Neuronal stem cell (in vitro differentiated cells): ENCODE measurements around the gene IZUMO2.

Source experiments
- DNase-seq: peaks from one replicate; pipeline ENCODE4 v3.0.0-alpha.2; 2013; ENCODE audit warnings: low spot score
- H2AFZ ChIP-seq: one replicate; pipeline ENCODE4 v1.6.1; 2013; ENCODE audit warnings: mild to moderate bottlenecking, low read length, inconsistent platforms
- H2AK5ac ChIP-seq: 2 replicates; pipeline ENCODE4 v1.6.1; 2013; ENCODE audit warnings: low read depth, mild to moderate bottlenecking, inconsistent platforms, low read length, moderate library complexity, mixed read lengths
- H2BK120ac ChIP-seq: 2 replicates; pipeline ENCODE4 v1.6.1; 2013; ENCODE audit warnings: low read depth, mild to moderate bottlenecking, inconsistent platforms, low read length, moderate library complexity, mixed read lengths
- H2BK12ac ChIP-seq: one replicate; pipeline ENCODE4 v1.6.1; 2013; ENCODE audit warnings: low read length, inconsistent platforms
- H2BK15ac ChIP-seq: 2 replicates; pipeline ENCODE4 v1.6.1; 2013; ENCODE audit warnings: mild to moderate bottlenecking, low read length, inconsistent platforms, mixed read lengths
- H2BK5ac ChIP-seq: one replicate; pipeline ENCODE4 v1.6.1; 2013; ENCODE audit warnings: inconsistent platforms, mild to moderate bottlenecking, low read length, moderate library complexity
- H3K14ac ChIP-seq: one replicate; pipeline ENCODE4 v1.6.1; 2013; ENCODE audit warnings: low read length, inconsistent platforms
- H3K18ac ChIP-seq: 2 replicates; pipeline ENCODE4 v1.6.1; 2013; ENCODE audit warnings: low read length, inconsistent platforms
- H3K23ac ChIP-seq: 2 replicates; pipeline ENCODE4 v1.6.1; 2013; ENCODE audit warnings: low read depth, mild to moderate bottlenecking, mixed read lengths, low read length, inconsistent platforms; ENCODE audit not compliant: poor library complexity
- H3K27ac ChIP-seq: replicated peaks from 3 replicates; pipeline ENCODE4 v1.5.1; 2013; ENCODE audit warnings: low read length, inconsistent platforms
- H3K27me3 ChIP-seq, 3 experiments: 2 replicates each; pipeline ENCODE4 v1.6.1; 2013; ENCODE audit warnings: low read length in 3 of 3, mild to moderate bottlenecking in 2 of 3, inconsistent platforms in 1 of 3, low read depth in 1 of 3, mixed read lengths in 1 of 3, moderate library complexity in 1 of 3; ENCODE audit not compliant: control insufficient read depth in 3 of 3, insufficient read depth in 3 of 3
- H3K36me3 ChIP-seq, 2 donors: replicated peaks in 1 of 2; 2 replicates each; pipeline ENCODE4 v1.6.1; 2013; ENCODE audit warnings: low read length in 2 of 2; ENCODE audit not compliant: control insufficient read depth in 2 of 2, insufficient read depth in 2 of 2
- H3K4ac ChIP-seq: 2 replicates; pipeline ENCODE4 v1.6.1; 2013; ENCODE audit warnings: inconsistent platforms, mild to moderate bottlenecking, low read length, moderate library complexity
- H3K4me1 ChIP-seq, 2 donors: 1 replicate in 1 of 2; 2 replicates in 1 of 2; pipeline ENCODE4 v1.6.1; 2013; ENCODE audit warnings: low read length in 2 of 2, low read depth in 1 of 2; ENCODE audit not compliant: control insufficient read depth in 2 of 2, insufficient read depth in 1 of 2
- H3K4me2 ChIP-seq: one replicate; pipeline ENCODE4 v1.6.1; 2013; ENCODE audit warnings: mild to moderate bottlenecking, low read length, inconsistent platforms; ENCODE audit not compliant: insufficient read depth, poor library complexity, severe bottlenecking
- H3K4me3 ChIP-seq, 2 donors: 2 replicates each; pipeline ENCODE4 v1.5.1; 2013; ENCODE audit warnings: low read length in 2 of 2, mild to moderate bottlenecking in 2 of 2, inconsistent platforms in 1 of 2, moderate library complexity in 1 of 2
- H3K79me1 ChIP-seq: one replicate; pipeline ENCODE4 v1.6.1; 2013; ENCODE audit warnings: low read depth, mild to moderate bottlenecking, inconsistent platforms, low read length, moderate library complexity
- H3K9ac ChIP-seq: one replicate; pipeline ENCODE4 v1.6.1; 2013; ENCODE audit warnings: mild to moderate bottlenecking, low read depth, low read length, inconsistent platforms; ENCODE audit not compliant: poor library complexity
- H3K9me3 ChIP-seq, 2 donors: replicated peaks in 1 of 2; 2 replicates each; pipeline versions ENCODE3 to v1.6.1; 2013; ENCODE audit warnings: low read length in 2 of 2, mild to moderate bottlenecking in 2 of 2, inconsistent platforms in 1 of 2, low read depth in 1 of 2, mixed read lengths in 1 of 2, moderate library complexity in 1 of 2; ENCODE audit not compliant: control insufficient read depth in 2 of 2, insufficient read depth in 1 of 2
- H4K8ac ChIP-seq: one replicate; pipeline ENCODE4 v1.6.1; 2013; ENCODE audit warnings: low read depth, mild to moderate bottlenecking, inconsistent platforms, low read length, moderate library complexity
- H4K91ac ChIP-seq: one replicate; pipeline ENCODE4 v1.6.1; 2013; ENCODE audit warnings: low read length, low read depth, mild to moderate bottlenecking, inconsistent platforms; ENCODE audit not compliant: poor library complexity
- WGBS, 2 donors: extraction: QIAGEN DNeasy Blood & Tissue Kit; methylation state at CpG; one replicate each; pipeline ENCODE4 v1.1.7; 2013; ENCODE audit warnings: missing lambda C conversion rate in 2 of 2, mixed read lengths in 1 of 2; ENCODE audit not compliant: insufficient read length in 2 of 2, insufficient replicate concordance in 1 of 2; ENCODE audit errors: extremely low coverage in 2 of 2; 5-methylcytosine and 5-hydroxymethylcytosine counted together

The IZUMO2 gene

DNA sequence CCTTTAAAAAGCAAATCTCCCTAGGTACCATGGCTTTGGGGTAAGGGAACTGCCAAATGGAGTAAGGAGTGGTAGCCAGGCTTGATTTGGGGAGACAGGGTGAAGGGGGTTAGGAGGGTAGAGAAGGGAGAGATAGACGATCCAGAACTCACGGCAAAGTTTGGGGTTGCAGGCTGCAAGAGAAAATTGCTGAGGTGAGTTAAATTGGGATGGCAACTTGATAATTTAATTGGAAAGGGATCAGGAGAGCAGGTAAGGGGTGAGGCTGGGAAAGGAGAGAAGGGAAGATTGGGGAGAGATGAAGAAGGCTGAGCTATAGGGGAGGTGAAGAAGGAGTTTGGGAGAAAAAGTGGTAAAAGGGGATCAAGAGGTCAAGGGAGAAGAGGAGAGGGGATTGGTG, 4.0 kb downstream of the IZUMO2 start:
- H4K8ac ChIP-seq = no peak overlapping the region

DNA sequence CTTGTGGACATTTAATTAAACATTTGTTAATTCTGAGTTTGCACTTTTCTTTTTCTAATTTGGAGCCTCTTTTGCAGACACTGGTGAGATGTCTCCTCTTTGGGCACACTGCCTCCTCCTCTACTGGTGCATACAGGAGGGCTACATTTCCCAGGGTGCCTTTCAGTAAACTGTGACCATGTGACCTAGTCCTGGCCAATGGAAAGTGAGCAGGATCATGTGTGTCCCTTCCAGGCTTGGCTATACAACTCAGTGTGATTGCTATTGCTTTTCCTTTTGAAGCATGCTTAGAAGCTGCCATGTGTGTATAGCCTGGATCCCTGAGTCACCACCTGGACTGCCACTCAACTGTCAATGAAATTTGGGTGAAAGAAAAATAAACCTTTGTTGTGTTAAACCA, 4.5 kb downstream of the IZUMO2 start:
- no peak overlapping the region for H3K18ac ChIP-seq
- no peak overlapping the region for H2AFZ ChIP-seq
- no peak overlapping the region for H2BK12ac ChIP-seq
- no peak overlapping the region for H2AK5ac ChIP-seq
- H3K4ac ChIP-seq = no peak overlapping the region
- no peak overlapping the region for H4K91ac ChIP-seq
- no peak overlapping the region for H3K23ac ChIP-seq
- H4K8ac ChIP-seq = no peak overlapping the region
- H3K9me3 ChIP-seq = peaks cover 0 to 4% of the 10 kb centered on the region in 2 donors
- H3K4me2 ChIP-seq = no peak overlapping the region
- H3K36me3 ChIP-seq = no peaks in the 10 kb centered on the region
- no peak overlapping the region for H2BK15ac ChIP-seq
- no peak overlapping the region for H3K14ac ChIP-seq
- DNase-seq = no peak
- H3K79me1 ChIP-seq = no peaks in the 10 kb centered on the region
- H3K4me1 ChIP-seq = no peaks in the 10 kb centered on the region
- H2BK120ac ChIP-seq = no peak overlapping the region
- no peak overlapping the region for H3K27ac ChIP-seq
- no peaks in the 10 kb centered on the region for H3K27me3 ChIP-seq
- no peak overlapping the region for H2BK5ac ChIP-seq
- H3K4me3 ChIP-seq = no peak overlapping the region
- no peak overlapping the region for H3K9ac ChIP-seq

More for the DNA sequence above, 4.0 kb downstream of the IZUMO2 start:
- DNase-seq = no peak
- no peaks in the 10 kb centered on the region for H3K4me1 ChIP-seq
- H3K4ac ChIP-seq = no peak overlapping the region
- H3K27me3 ChIP-seq = no peaks in the 10 kb centered on the region
- no peak overlapping the region for H3K4me3 ChIP-seq
- no peak overlapping the region for H2BK15ac ChIP-seq
- no peak overlapping the region for H4K91ac ChIP-seq
- H2AK5ac ChIP-seq = no peak overlapping the region
- no peak overlapping the region for H3K18ac ChIP-seq
- no peaks in the 10 kb centered on the region for H3K79me1 ChIP-seq
- H3K9me3 ChIP-seq = peaks cover 0 to 4% of the 10 kb centered on the region in 2 donors
- no CpG with 5 or more reads among the region's 2 CpGs for WGBS, 2 donors
- H2BK5ac ChIP-seq = no peak overlapping the region
- no peak overlapping the region for H2AFZ ChIP-seq
- H3K14ac ChIP-seq = no peak overlapping the region
- H2BK120ac ChIP-seq = no peak overlapping the region
- no peak overlapping the region for H2BK12ac ChIP-seq
- no peak overlapping the region for H3K27ac ChIP-seq
- H3K9ac ChIP-seq = no peak overlapping the region
- H3K36me3 ChIP-seq = no peaks in the 10 kb centered on the region
- no peak overlapping the region for H3K23ac ChIP-seq
- no peak overlapping the region for H3K4me2 ChIP-seq

DNA sequence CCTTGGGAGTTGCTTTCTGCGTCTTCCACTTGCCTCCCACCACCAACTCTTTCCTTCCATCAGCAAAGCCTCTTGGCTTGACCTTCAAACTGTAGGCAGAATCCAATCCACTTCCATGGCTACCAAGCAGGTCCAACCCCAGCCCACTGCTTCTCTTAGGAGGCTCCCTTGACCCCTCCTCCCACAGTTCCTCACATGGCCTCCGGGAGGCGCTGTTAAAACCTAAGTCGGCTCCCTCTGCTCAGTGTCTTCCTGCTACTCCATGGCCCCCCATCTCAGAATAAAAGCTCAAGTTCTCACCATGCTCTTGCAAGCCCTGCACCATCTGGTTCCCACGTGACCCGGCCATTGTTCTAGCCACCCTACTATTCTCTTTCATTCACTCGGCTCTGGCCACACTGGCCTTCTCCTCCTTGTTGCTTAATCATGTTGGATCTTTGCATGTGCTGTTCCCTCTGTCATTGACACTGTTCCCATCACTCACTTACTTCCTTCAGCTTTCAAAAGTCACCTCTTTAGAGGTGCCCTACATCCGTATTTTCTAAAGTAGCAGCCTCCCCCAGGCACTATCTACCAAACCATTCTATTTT, 7.5 kb downstream of the IZUMO2 start:
- no CpG with 5 or more reads among the region's 8 CpGs for WGBS, 2 donors

DNA sequence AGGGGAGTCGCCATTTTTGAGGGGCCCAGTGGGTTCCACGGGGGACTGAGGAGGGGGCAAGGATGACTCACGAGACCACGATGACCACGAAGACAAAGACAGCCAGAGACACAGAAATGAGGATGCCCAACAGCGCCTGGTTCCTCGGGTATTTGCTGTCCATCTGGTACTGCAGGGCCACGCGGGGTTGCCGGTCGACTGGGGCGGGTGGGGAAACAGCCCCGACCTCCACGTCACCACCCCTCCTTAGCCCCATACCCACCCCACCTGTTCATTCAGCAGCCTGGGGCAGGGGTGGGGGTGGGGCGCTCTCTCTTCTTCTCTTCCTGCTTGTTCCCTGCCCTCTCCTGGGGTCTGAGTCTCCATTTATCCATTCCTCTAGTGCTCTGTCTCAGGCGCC, 8.6 kb downstream of the IZUMO2 start:
- no peak overlapping the region for H3K27ac ChIP-seq
- H3K4me1 ChIP-seq = no peaks in the 10 kb centered on the region
- H2AFZ ChIP-seq = no peak overlapping the region
- no peaks in the 10 kb centered on the region for H3K36me3 ChIP-seq
- no peak for DNase-seq
- H2AK5ac ChIP-seq = no peak overlapping the region
- no peak overlapping the region for H2BK12ac ChIP-seq
- H3K4me3 ChIP-seq = no peak overlapping the region
- H4K8ac ChIP-seq = no peak overlapping the region
- H3K27me3 ChIP-seq = no peaks in the 10 kb centered on the region
- H3K4me2 ChIP-seq = no peak overlapping the region
- H3K79me1 ChIP-seq = no peaks in the 10 kb centered on the region
- no peak overlapping the region for H4K91ac ChIP-seq
- H3K14ac ChIP-seq = no peak overlapping the region
- no peak overlapping the region for H2BK5ac ChIP-seq
- no peak overlapping the region for H3K18ac ChIP-seq
- no peak overlapping the region for H3K4ac ChIP-seq
- WGBS, 2 donors = no CpG with 5 or more reads among the region's 16 CpGs
- H2BK120ac ChIP-seq = no peak overlapping the region
- H2BK15ac ChIP-seq = no peak overlapping the region
- H3K23ac ChIP-seq = no peak overlapping the region
- peaks cover 0 to 4% of the 10 kb centered on the region in 2 donors for H3K9me3 ChIP-seq
- H3K9ac ChIP-seq = no peak overlapping the region

More for the DNA sequence above, 7.5 kb downstream of the IZUMO2 start:
- no peak overlapping the region for H3K27ac ChIP-seq
- no peak overlapping the region for H2BK15ac ChIP-seq
- no peak for DNase-seq
- H2BK5ac ChIP-seq = no peak overlapping the region
- H2AK5ac ChIP-seq = no peak overlapping the region
- H3K79me1 ChIP-seq = no peaks in the 10 kb centered on the region
- no peak overlapping the region for H3K18ac ChIP-seq
- H3K14ac ChIP-seq = no peak overlapping the region
- no peak overlapping the region for H2BK120ac ChIP-seq
- H3K4me1 ChIP-seq = no peaks in the 10 kb centered on the region
- no peaks in the 10 kb centered on the region for H3K27me3 ChIP-seq
- H2AFZ ChIP-seq = no peak overlapping the region
- no peak overlapping the region for H3K4me3 ChIP-seq
- H3K9ac ChIP-seq = no peak overlapping the region
- H4K8ac ChIP-seq = no peak overlapping the region
- no peak overlapping the region for H3K23ac ChIP-seq
- H3K4ac ChIP-seq = no peak overlapping the region
- no peaks in the 10 kb centered on the region for H3K36me3 ChIP-seq
- H3K9me3 ChIP-seq = peaks cover 0 to 4% of the 10 kb centered on the region in 2 donors
- H2BK12ac ChIP-seq = no peak overlapping the region
- H3K4me2 ChIP-seq = no peak overlapping the region
- H4K91ac ChIP-seq = no peak overlapping the region
